C4-2B (cell line): Measurements from ENCODE around the gene NUDT1.

ENCODE experiments used
- CTCF ChIP-seq: fragments of 450-650 bp; conservative IDR thresholded peaks from 2 replicates; pipeline ENCODE4 v1.5.1; 2017; ENCODE audit warnings: mild to moderate bottlenecking
- ZFX ChIP-seq: fragments of 450-650 bp; IDR thresholded peaks from 2 replicates; pipeline ENCODE4 v1.6.1; 2017

GRCh38 chr7:2263176-2263575 lies 21.1 kb downstream of the NUDT1 start:
- no peak for TF ChIP-seq CTCF
- TF ChIP-seq ZFX, result no peak
